Measurements from ENCODE around the gene BCAR3.
"Not testable (repeated sequence)": the region's sequence is repeated elsewhere in the genome, so short reads cannot be mapped to it uniquely, and the experiment has no call there.

BCAR3 gene

GRCh38 chr1:93667642-93668041 lies 14.0 kb downstream of the BCAR3 start:
- no peak for DNase-seq

- DNase-seq = no peak
Measured at GRCh38 chr1:93666613-93667384, 14.8 kb downstream of the BCAR3 start.

- no peak for DNase-seq
Measured at GRCh38 chr1:93665015-93665414, 16.6 kb downstream of the BCAR3 start.

- no peak for DNase-seq
Measured at GRCh38 chr1:93663208-93663614, 18.4 kb downstream of the BCAR3 start.

- no peak for DNase-seq
Measured at GRCh38 chr1:93662481-93663207, 19.0 kb downstream of the BCAR3 start.

- DNase-seq = no peak
Measured at GRCh38 chr1:93661829-93662474, 19.7 kb downstream of the BCAR3 start.

GRCh38 chr1:93661341-93661740 lies 20.3 kb downstream of the BCAR3 start:
- not testable (repeated sequence) for DNase-seq

- DNase-seq = no peak
Measured at GRCh38 chr1:93659822-93660503, 21.7 kb downstream of the BCAR3 start.

- no peak for DNase-seq
Measured at GRCh38 chr1:93658188-93658587, 23.4 kb downstream of the BCAR3 start.

- no peak for DNase-seq
Measured at GRCh38 chr1:93656491-93656890, 25.1 kb downstream of the BCAR3 start.

GRCh38 chr1:93653656-93654055 lies 28.0 kb downstream of the BCAR3 start:
- DNase-seq = no peak

- DNase-seq = no peak
Measured at GRCh38 chr1:93652323-93652949, 29.2 kb downstream of the BCAR3 start.

- DNase-seq = no peak
Measured at GRCh38 chr1:93651695-93652094, 29.9 kb downstream of the BCAR3 start.

GRCh38 chr1:93650159-93650558 lies 31.5 kb downstream of the BCAR3 start:
- DNase-seq = not testable (repeated sequence)

- DNase-seq = no peak
Measured at GRCh38 chr1:93649231-93649630, 32.4 kb downstream of the BCAR3 start.

- DNase-seq = no peak
Measured at GRCh38 chr1:93648656-93649055, 33.0 kb downstream of the BCAR3 start.

- no peak for DNase-seq
Measured at GRCh38 chr1:93641527-93641926, 40.1 kb downstream of the BCAR3 start.

- DNase-seq = no peak
Measured at GRCh38 chr1:93640656-93641440, 40.8 kb downstream of the BCAR3 start.

- DNase-seq = no peak
Measured at GRCh38 chr1:93638981-93639380, 42.7 kb downstream of the BCAR3 start.

- no peak for DNase-seq
Measured at GRCh38 chr1:93638307-93638847, 43.3 kb downstream of the BCAR3 start.

GRCh38 chr1:93636712-93637111 lies 44.9 kb downstream of the BCAR3 start:
- DNase-seq = no peak

Data from NCI-H1694 treated with DMSO at 0.1 percent for 48 hours (cell line).